K562 (cell line): ENCODE measurements around the gene LBP. TPM values are rescaled to one million over a fixed set of nuclear protein-coding genes. Genes with fewer than 3 reads are reported as not detected.
A peak's percentile ranks its signal among the peaks of the same experiment; 100 is the strongest.

ENCODE experiments used
- ATAC-seq: fragments of 200-7000 bp; cut with Tn5 transposase; 3 replicates; pipeline ENCODE4 v1.9.1; 2020; ENCODE audit warnings: moderate library complexity
- BruUV-seq: library from RNA; stranded (reverse); fragments of 400-500 nt; replicated peaks from 2 replicates; lab custom pipeline; 2021; lab: Mats Ljungman, UMichigan
- CTCF ChIA-PET: fragments of 300-600 bp; formaldehyde crosslinking; extraction: SDS; loops from one replicate; lab custom pipeline; 2021; ENCODE audit warnings: low intra/inter-chr PET ratio; lab: Yijun Ruan, JAX
- POLR2A ChIA-PET: fragments of 300-600, 350-650 bp; sonication (Branson Sonifier 250); formaldehyde crosslinking; extraction: SDS; loops from one replicate; lab custom pipeline; 2021; ENCODE audit warnings: antibody characterized with exemption, inconsistent platforms; lab: Yijun Ruan, JAX
- DNase-seq, 4 experiments: peaks; one replicate each; pipeline versions ENCODE4 v3.0.0 to v3.0.0-alpha.2; 2011 to 2018; ENCODE audit warnings: low spot score in 3 of 4, mixed read lengths in 3 of 4; ENCODE audit errors: extremely low read depth in 1 of 4
- FAIRE-seq: peaks from 2 replicates; lab custom pipeline; 2011; peaks lifted over from hg19 to GRCh38; lab: Jason Lieb, UNC
- H2AFZ ChIP-seq: 2 replicates; pipeline ENCODE4 v1.6.0; 2011; ENCODE audit warnings: low read depth, low read length, control low read depth, inconsistent platforms
- H3K27ac ChIP-seq: fragments of 200-600 bp; 3 replicates; pipeline ENCODE4 v1.8.0; 2011; ENCODE audit warnings: low read depth, mild to moderate bottlenecking, control low read depth, inconsistent platforms, low read length, moderate library complexity, mixed read lengths; ENCODE audit errors: extremely low read depth
- H3K27me3 ChIP-seq, 2 experiments: fragments of 300-600 bp in 1 of 2; 2 replicates in 1 of 2; 3 replicates in 1 of 2; pipeline versions ENCODE4 v1.6.0 to v1.8.0; 2011; ENCODE audit warnings: inconsistent platforms in 2 of 2, low read length in 2 of 2, mild to moderate bottlenecking in 1 of 2, mixed read lengths in 1 of 2, moderate library complexity in 1 of 2; ENCODE audit not compliant: control insufficient read depth in 2 of 2, insufficient read depth in 2 of 2
- H3K36me3 ChIP-seq: fragments of 300-600 bp; 3 replicates; pipeline ENCODE4 v1.8.0; 2011; ENCODE audit warnings: mild to moderate bottlenecking, low read length, inconsistent platforms; ENCODE audit not compliant: control insufficient read depth, insufficient read depth
- H3K4me1 ChIP-seq, 2 experiments: fragments of 200-600 bp in 1 of 2; replicated peaks in 1 of 2; 2 replicates in 1 of 2; 3 replicates in 1 of 2; pipeline versions ENCODE4 v1.5.1 to v1.8.0; 2011; ENCODE audit warnings: inconsistent platforms in 2 of 2, low read length in 2 of 2, mild to moderate bottlenecking in 1 of 2, mixed read lengths in 1 of 2, moderate library complexity in 1 of 2; ENCODE audit not compliant: control insufficient read depth in 2 of 2, insufficient read depth in 2 of 2
- H3K4me2 ChIP-seq: 2 replicates; pipeline ENCODE4 v1.6.1; 2011; ENCODE audit warnings: low read length, control low read depth, inconsistent platforms, mixed read lengths; ENCODE audit not compliant: insufficient read depth
- H3K4me3 ChIP-seq: fragments of 200-600 bp; sonication (generic), shearing (Covaris generic); 2 replicates; pipeline ENCODE4 v1.5.1; 2016; ENCODE audit warnings: control low read depth, inconsistent platforms
- H3K79me2 ChIP-seq: fragments of 200-600 bp; 3 replicates; pipeline ENCODE4 v1.8.0; 2011; ENCODE audit warnings: low read length, inconsistent platforms; ENCODE audit not compliant: control insufficient read depth, insufficient read depth
- H3K9ac ChIP-seq, 2 experiments: 2 replicates each; pipeline versions ENCODE4 v1.6.0 to v1.6.1; 2011; ENCODE audit warnings: low read depth in 2 of 2, low read length in 2 of 2, control low read depth in 1 of 2, inconsistent platforms in 1 of 2, mild to moderate bottlenecking in 1 of 2, mixed read lengths in 1 of 2; ENCODE audit not compliant: insufficient read depth in 1 of 2
- H3K9me1 ChIP-seq: one replicate; pipeline ENCODE4 v1.6.0; 2011; ENCODE audit warnings: inconsistent platforms, mild to moderate bottlenecking, low read length, moderate library complexity; ENCODE audit not compliant: control insufficient read depth, insufficient read depth
- H3K9me3 ChIP-seq: replicated peaks from 2 replicates; pipeline ENCODE4 v1.5.1; 2011; ENCODE audit warnings: low read depth, low read length, inconsistent platforms; ENCODE audit not compliant: control insufficient read depth, insufficient read depth
- H4K20me1 ChIP-seq: replicated peaks from 2 replicates; pipeline ENCODE4 v1.6.1; 2011; ENCODE audit warnings: low read length, inconsistent platforms, mixed read lengths; ENCODE audit not compliant: control insufficient read depth, insufficient read depth
- ERF ChIP-seq: fragments of 450-650 bp; formaldehyde crosslinking; IDR thresholded peaks from 2 replicates; pipeline ENCODE4 v1.4.0; 2020; ENCODE audit warnings: mild to moderate bottlenecking, mixed read lengths
- MTA1 ChIP-seq: fragments of 450-650 bp; IDR thresholded peaks from 2 replicates; pipeline ENCODE4 v1.6.1; 2017; ENCODE audit warnings: borderline replicate concordance
- NFE2L1 ChIP-seq: fragments of 450-650 bp; IDR thresholded peaks from 2 replicates; pipeline ENCODE4 v1.6.1; 2016; ENCODE audit warnings: missing genetic modification characterization, low read depth, mild to moderate bottlenecking, missing compliant biosample characterization, moderate library complexity, borderline replicate concordance
- PCBP2 ChIP-seq: fragments of 200-400 bp; formaldehyde crosslinking; IDR thresholded peaks from 2 replicates; pipeline ENCODE4 v1.6.1; 2018; ENCODE audit warnings: low read length, low read depth, mild to moderate bottlenecking, moderate library complexity; ENCODE audit not compliant: poor library complexity, severe bottlenecking
- TBL1XR1 ChIP-seq, 2 experiments: IDR thresholded peaks; 2 replicates each; pipeline ENCODE4 v1.6.1; 2012; ENCODE audit warnings: improper control_type of control experiment in 2 of 2, low read length in 2 of 2, mild to moderate bottlenecking in 1 of 2
- ZC3H8 ChIP-seq: fragments of 450-650 bp; IDR thresholded peaks from 2 replicates; pipeline ENCODE4 v1.6.1; 2017
- WGBS: fragments of 100-300 bp; shearing (Covaris generic); methylation state at CpG from one replicate; pipeline ENCODE4 v1.1.6; 2016; ENCODE audit warnings: low coverage, mixed read lengths; ENCODE audit not compliant: insufficient coverage; ENCODE audit errors: missing lambda C conversion rate; 5-methylcytosine and 5-hydroxymethylcytosine counted together
- in situ Hi-C: fragments of 300-500 bp; cut with MboI; formaldehyde crosslinking; loops from 4 replicates; pipeline ENCODE4 v1.15.0; 2018; ENCODE audit warnings: inconsistent platforms, mixed read lengths
- intact Hi-C: fragments of 100-400 bp; cut with micrococcal nuclease; formaldehyde crosslinking; loops from 2 replicates; pipeline ENCODE4 v1.14.2; 2022
- polyA plus RNA-seq, 8 experiments: library from polyadenylated mRNA; depleted of rRNA in 4 of 8; stranded (reverse) in 5 of 8; unstranded in 3 of 8; fragments of >200 nt; fragmentation: Nextera tagmentation in 2 of 8; fragmentation: Illumina TruSeq in 1 of 8; extraction: Ambion mirVana in 2 of 8; extraction: Trizol in 1 of 8; gene quantifications; 2 replicates each; pipeline versions ENCODE4 v1.2.1 to v1.2.3, GENCODE V29; 2011 to 2014; ENCODE audit warnings: inconsistent platforms in 1 of 8, missing spikeins in 1 of 8
- total RNA-seq, 7 experiments: library from RNA; depleted of rRNA in 6 of 7; stranded (reverse); fragments of >200 nt in 6 of 7; fragmentation: Illumina TruSeq in 2 of 7; extraction: Trizol in 2 of 7; gene quantifications; 2 replicates each; pipeline versions ENCODE4 v1.2.1 to v1.2.3, GENCODE V29; 2011 to 2021; ENCODE audit warnings: low replicate concordance in 1 of 7
- TF ChIP-seq, protein P1 (sequence below): sonication (generic); formaldehyde crosslinking; IDR thresholded peaks from 2 replicates; pipeline ENCODE4 v1.8.1; 2023; ENCODE audit warnings: mild to moderate bottlenecking, missing genetic modification reagents
- TF ChIP-seq, protein P2 (sequence below): fragments of 450-650 bp; IDR thresholded peaks from 2 replicates; pipeline ENCODE4 v1.6.1; 2016; ENCODE audit warnings: antibody characterized with exemption
- TF ChIP-seq, protein P3 (sequence below): sonication (generic); formaldehyde crosslinking; IDR thresholded peaks from 2 replicates; pipeline ENCODE4 v1.8.0; 2022; ENCODE audit warnings: mild to moderate bottlenecking, missing genetic modification reagents
- TF ChIP-seq, protein P4 (sequence below), 3 experiments: fragments of 200-800 bp in 1 of 3; fragments of 250-450 bp in 1 of 3; fragments of 450-650 bp in 1 of 3; sonication (Bioruptor Pico) in 1 of 3; sonication (Bioruptor generic) in 1 of 3; formaldehyde crosslinking in 1 of 3; IDR thresholded peaks; 2 replicates each; pipeline versions ENCODE4 v1.6.1 to v1.8.0; 2016 to 2022; ENCODE audit warnings: mild to moderate bottlenecking in 2 of 3, missing genetic modification characterization in 2 of 3, missing compliant biosample characterization in 1 of 3, moderate library complexity in 1 of 3
- TF ChIP-seq, protein P5 (sequence below): fragments of 450-650 bp; formaldehyde crosslinking; conservative IDR thresholded peaks from 2 replicates; pipeline ENCODE4 v1.4.0; 2022; ENCODE audit warnings: mild to moderate bottlenecking, missing genetic modification characterization

The LBP gene
- total and polyA plus RNA-seq, 9 of the 15 experiments (the other 6 are each of a cell fraction or from before 2014, with no cell fraction given) = 0.06 to 0.31 (median 0.09) TPM; not detected in 3

DNA sequence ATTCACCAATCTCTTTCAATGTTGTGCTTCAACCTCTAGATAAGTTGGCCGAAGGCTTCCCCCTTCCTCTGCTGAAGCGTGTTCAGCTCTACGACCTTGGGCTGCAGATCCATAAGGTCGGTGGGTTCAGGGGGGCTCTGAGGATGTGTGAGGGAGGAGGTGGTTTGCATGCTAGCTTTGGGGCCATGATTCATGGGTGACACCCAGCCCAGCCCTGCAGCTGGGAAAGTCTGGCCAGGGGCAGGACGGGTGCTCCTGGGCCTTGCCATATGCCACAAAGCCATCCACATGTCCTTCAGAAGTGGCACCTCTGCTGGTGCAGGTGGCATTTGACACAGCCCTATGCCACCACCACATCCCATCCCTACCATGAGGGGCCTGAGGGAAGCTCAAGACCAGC is 27.6 kb downstream of the LBP start:
- in situ Hi-C loops = no loop called here
- Histone ChIP-seq H3K4me2 (no peak overlapping the region), H2AFZ (no peak overlapping the region), H3K79me2 (no peaks in the 10 kb centered on the region), H3K27ac (no peak overlapping the region), H3K9ac (peak overlapping the region in 1 of 2 experiments; percentile 24; a peak in 1 of 4 replicates), H3K9me1 (no peaks in the 10 kb centered on the region), H3K36me3 (no peaks in the 10 kb centered on the region), H3K4me3 (no peak overlapping the region), H4K20me1 (no peaks in the 10 kb centered on the region), H3K4me1 (peaks cover 7 to 14% of the 10 kb centered on the region in 2 experiments; a peak in 4 of 5 replicates), H3K27me3 (peaks cover 13 to 33% of the 10 kb centered on the region in 2 experiments; a peak in 4 of 5 replicates), H3K9me3 (no peaks in the 10 kb centered on the region)
- BruUV-seq = no TSS peak
- WGBS = 6% methylated on average over 5 of the region's 5 CpGs
- intact Hi-C loops = no loop called here
- DNase-seq (no peak), FAIRE-seq (no peak), ATAC-seq (no peak)
- POLR2A ChIA-PET = interaction anchor here (1.1 to 3.8 kb wide), 4 partner anchors 10 to 59 kb away, joined by 3 to 13 read pairs (median 6); no protein-coding TSS in a partner anchor
- CTCF ChIA-PET = no interaction called here
- no peak for TF ChIP-seq NFE2L1
- TF ChIP-seq, protein P1, sequence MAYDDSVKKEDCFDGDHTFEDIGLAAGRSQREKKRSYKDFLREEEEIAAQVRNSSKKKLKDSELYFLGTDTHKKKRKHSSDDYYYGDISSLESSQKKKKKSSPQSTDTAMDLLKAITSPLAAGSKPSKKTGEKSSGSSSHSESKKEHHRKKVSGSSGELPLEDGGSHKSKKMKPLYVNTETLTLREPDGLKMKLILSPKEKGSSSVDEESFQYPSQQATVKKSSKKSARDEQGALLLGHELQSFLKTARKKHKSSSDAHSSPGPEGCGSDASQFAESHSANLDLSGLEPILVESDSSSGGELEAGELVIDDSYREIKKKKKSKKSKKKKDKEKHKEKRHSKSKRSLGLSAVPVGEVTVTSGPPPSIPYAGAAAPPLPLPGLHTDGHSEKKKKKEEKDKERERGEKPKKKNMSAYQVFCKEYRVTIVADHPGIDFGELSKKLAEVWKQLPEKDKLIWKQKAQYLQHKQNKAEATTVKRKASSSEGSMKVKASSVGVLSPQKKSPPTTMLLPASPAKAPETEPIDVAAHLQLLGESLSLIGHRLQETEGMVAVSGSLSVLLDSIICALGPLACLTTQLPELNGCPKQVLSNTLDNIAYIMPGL (CRISPR knock-in tag) = no peak
- TF ChIP-seq, protein P2, sequence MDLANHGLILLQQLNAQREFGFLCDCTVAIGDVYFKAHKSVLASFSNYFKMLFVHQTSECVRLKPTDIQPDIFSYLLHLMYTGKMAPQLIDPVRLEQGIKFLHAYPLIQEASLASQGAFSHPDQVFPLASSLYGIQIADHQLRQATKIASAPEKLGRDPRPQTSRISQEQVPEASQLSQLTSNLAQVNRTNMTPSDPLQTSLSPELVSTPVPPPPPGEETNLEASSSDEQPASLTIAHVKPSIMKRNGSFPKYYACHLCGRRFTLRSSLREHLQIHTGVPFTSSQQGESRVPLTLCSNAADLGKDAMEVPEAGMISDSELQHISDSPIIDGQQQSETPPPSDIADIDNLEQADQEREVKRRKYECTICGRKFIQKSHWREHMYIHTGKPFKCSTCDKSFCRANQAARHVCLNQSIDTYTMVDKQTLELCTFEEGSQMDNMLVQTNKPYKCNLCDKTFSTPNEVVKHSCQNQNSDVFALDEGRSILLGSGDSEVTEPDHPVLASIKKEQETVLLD = no peak
- TF ChIP-seq, protein P3, sequence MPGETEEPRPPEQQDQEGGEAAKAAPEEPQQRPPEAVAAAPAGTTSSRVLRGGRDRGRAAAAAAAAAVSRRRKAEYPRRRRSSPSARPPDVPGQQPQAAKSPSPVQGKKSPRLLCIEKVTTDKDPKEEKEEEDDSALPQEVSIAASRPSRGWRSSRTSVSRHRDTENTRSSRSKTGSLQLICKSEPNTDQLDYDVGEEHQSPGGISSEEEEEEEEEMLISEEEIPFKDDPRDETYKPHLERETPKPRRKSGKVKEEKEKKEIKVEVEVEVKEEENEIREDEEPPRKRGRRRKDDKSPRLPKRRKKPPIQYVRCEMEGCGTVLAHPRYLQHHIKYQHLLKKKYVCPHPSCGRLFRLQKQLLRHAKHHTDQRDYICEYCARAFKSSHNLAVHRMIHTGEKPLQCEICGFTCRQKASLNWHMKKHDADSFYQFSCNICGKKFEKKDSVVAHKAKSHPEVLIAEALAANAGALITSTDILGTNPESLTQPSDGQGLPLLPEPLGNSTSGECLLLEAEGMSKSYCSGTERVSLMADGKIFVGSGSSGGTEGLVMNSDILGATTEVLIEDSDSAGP (CRISPR knock-in tag) = no peak
- no peak for TF ChIP-seq ERF (CRISPR knock-in tag)
- TF ChIP-seq TBL1XR1 (IDR thresholded peaks at IDR 0.05; ENCODE audit: low read length in 2 of 2) = no peak
- TF ChIP-seq, protein P4, sequence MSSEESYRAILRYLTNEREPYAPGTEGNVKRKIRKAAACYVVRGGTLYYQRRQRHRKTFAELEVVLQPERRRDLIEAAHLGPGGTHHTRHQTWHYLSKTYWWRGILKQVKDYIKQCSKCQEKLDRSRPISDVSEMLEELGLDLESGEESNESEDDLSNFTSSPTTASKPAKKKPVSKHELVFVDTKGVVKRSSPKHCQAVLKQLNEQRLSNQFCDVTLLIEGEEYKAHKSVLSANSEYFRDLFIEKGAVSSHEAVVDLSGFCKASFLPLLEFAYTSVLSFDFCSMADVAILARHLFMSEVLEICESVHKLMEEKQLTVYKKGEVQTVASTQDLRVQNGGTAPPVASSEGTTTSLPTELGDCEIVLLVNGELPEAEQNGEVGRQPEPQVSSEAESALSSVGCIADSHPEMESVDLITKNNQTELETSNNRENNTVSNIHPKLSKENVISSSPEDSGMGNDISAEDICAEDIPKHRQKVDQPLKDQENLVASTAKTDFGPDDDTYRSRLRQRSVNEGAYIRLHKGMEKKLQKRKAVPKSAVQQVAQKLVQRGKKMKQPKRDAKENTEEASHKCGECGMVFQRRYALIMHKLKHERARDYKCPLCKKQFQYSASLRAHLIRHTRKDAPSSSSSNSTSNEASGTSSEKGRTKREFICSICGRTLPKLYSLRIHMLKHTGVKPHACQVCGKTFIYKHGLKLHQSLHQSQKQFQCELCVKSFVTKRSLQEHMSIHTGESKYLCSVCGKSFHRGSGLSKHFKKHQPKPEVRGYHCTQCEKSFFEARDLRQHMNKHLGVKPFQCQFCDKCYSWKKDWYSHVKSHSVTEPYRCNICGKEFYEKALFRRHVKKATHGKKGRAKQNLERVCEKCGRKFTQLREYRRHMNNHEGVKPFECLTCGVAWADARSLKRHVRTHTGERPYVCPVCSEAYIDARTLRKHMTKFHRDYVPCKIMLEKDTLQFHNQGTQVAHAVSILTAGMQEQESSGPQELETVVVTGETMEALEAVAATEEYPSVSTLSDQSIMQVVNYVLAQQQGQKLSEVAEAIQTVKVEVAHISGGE (CRISPR knock-in tag; IDR thresholded peaks at IDR 0.05) = no peak
- TF ChIP-seq PCBP2 = no peak
- TF ChIP-seq, protein P5, sequence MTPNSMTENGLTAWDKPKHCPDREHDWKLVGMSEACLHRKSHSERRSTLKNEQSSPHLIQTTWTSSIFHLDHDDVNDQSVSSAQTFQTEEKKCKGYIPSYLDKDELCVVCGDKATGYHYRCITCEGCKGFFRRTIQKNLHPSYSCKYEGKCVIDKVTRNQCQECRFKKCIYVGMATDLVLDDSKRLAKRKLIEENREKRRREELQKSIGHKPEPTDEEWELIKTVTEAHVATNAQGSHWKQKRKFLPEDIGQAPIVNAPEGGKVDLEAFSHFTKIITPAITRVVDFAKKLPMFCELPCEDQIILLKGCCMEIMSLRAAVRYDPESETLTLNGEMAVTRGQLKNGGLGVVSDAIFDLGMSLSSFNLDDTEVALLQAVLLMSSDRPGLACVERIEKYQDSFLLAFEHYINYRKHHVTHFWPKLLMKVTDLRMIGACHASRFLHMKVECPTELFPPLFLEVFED = no peak
- no peak for TF ChIP-seq MTA1
- TF ChIP-seq ZC3H8 = no peak
